ENCODE measurements around the gene HAUS8. TPM values are rescaled to one million over a fixed set of nuclear protein-coding genes. Genes with fewer than 3 reads are reported as not detected.

HAUS8 gene
- total and polyA plus RNA-seq, 12 donors, result 3.9 to 17.9 (median 9.0) TPM

DNA sequence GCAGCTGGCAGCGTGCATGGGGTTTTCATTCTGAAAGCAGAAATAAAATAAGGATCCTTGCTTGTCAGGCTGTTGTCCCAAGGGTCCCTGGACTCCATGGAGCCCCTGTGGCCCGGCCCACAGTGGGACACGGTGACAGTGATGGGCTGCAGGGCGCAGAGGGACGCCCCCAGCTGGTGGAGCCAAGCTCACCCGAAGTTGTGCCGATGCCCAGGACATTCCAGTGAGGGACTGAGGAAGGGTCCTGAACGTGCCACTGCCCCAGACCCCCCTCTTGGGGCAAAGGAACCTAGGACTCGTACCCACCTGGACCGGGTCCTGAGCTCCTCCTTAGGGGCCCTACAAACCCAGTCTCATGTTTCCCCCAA, 35.3 kb upstream of the HAUS8 start:
- H3K27ac ChIP-seq, result peak overlapping the region in 4 of 5 donors; percentile 31 to 85 (median 56)
- WGBS, 4 donors, result 82 to 93% (median 87%) methylated on average over 9 to 10 of the region's 10 CpGs

DNA sequence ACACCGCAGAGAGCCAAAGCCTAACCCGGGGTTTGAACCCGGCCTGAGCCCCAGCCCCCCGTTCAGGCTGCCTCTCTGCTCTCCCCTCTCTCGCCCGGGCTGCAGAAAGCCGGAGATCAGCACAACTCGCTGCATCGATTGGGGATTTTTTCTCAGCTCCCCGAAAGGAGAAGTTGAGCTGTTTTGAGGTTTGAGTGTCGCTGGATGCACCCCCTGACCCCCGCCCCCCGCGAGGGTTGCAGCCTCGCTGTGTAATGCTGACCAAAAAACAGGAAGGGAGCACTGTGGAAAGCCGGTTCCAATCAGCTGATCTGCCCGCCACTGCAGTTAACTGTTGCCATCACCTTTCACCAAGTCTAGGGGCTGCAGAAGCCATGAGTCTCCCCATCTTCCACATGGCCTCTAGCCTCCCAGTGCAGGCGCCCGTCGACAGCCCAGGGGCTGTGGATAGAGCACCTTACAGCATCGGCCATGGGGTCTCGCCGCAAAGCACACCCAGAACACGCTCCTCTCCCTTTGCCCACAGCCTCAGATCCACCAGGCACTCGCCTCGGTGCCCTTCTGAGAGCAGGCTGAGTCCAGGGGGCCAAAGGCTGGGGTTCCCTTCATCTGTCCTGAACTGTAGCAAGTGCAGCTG, 34.8 kb upstream of the HAUS8 start:
- Histone ChIP-seq H3K27ac (peak overlapping the region in 4 of 5 donors; percentile 42 to 85 (median 72)), H3K4me1 (replicated peaks in 1 of 2) (peaks cover 26 to 58% of the 10 kb centered on the region in 2 donors), H3K9me3 (replicated peaks in 1 of 3) (no peaks in the 10 kb centered on the region), H3K27me3 (no peaks in the 10 kb centered on the region), H3K4me3 (no peak overlapping the region), H3K36me3 (replicated peaks in 1 of 2) (no peaks in the 10 kb centered on the region)
- peak; percentile 47 to 77 (median 62) for DNase-seq
- TF ChIP-seq POLR2A (IDR thresholded peaks at IDR 0.05) (no peak), CTCF (IDR thresholded peaks at IDR 0.05) (no peak)
- 73 to 85% (median 77%) methylated on average over 22 to 26 of the region's 26 CpGs for WGBS, 4 donors
- intact Hi-C loops (cut with DNase I), result no loop called here

More for the DNA sequence above, 35.3 kb upstream of the HAUS8 start:
- H3K9me3 ChIP-seq (replicated peaks in 1 of 3), result no peaks in the 10 kb centered on the region
- intact Hi-C loops (cut with DNase I), result no loop called here
- H3K4me3 ChIP-seq, result no peak overlapping the region
- no peaks in the 10 kb centered on the region for H3K27me3 ChIP-seq
- TF ChIP-seq POLR2A (IDR thresholded peaks at IDR 0.05), result no peak
- peaks cover 26 to 58% of the 10 kb centered on the region in 2 donors for H3K4me1 ChIP-seq (replicated peaks in 1 of 2)
- DNase-seq, result no peak
- H3K36me3 ChIP-seq (replicated peaks in 1 of 2), result no peaks in the 10 kb centered on the region

DNA sequence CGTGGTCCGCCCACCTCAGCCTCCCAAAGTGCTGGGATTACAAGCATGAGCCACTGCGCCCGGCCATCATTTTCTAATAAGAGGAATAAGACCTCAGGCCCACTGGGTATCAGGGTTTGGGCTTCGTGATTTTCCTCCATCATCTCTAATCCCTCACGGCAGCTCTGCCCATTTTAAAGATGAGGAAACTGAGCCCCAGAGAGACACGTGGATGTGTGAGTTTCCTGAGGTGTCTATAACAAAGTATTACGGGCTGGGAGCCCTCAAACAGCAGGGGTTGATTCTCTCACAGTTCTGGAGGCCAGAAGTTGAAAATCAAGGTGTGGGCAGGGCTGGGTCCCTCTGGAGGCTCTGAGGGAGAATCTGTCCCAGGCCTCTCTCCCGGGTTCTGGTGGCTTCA, 34.0 kb upstream of the HAUS8 start:
- WGBS, 4 donors, result 88 to 92% (median 89%) methylated on average over 9 of the region's 9 CpGs
- no peak for TF ChIP-seq CTCF (IDR thresholded peaks at IDR 0.05)
- TF ChIP-seq POLR2A (IDR thresholded peaks at IDR 0.05), result no peak
- intact Hi-C loops (cut with DNase I), result no loop called here
- DNase-seq, result no peak
- Histone ChIP-seq H3K36me3 (replicated peaks in 1 of 2) (peaks cover 0 to under 1% of the 10 kb centered on the region in 2 donors), H3K4me1 (replicated peaks in 1 of 2) (peaks cover 26 to 64% of the 10 kb centered on the region in 2 donors), H3K9me3 (replicated peaks in 1 of 3) (no peaks in the 10 kb centered on the region), H3K4me3 (no peak overlapping the region), H3K27me3 (no peaks in the 10 kb centered on the region), H3K27ac (peak overlapping the region in 3 of 5 donors; percentile 71 to 85 (median 74))

DNA sequence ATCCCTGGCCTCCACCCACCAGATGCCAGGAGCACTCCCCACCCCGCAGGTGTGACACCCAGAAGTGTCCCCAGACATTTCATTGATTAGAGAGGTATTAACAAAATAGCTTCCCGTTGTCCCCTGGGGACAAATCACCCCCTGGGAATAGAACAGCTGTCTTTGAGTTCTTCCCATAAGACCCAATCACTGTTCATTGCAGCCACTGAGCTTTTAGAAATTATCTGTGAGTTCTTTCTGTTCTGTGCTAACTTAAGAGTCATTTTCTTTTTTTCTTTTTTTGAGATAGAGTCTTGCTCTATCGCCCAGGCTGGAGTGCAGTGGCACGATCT, 33.2 kb upstream of the HAUS8 start:
- no peak overlapping the region for H3K4me3 ChIP-seq
- peaks cover 22 to 58% of the 10 kb centered on the region in 2 donors for H3K4me1 ChIP-seq (replicated peaks in 1 of 2)
- no peak for TF ChIP-seq CTCF (IDR thresholded peaks at IDR 0.05)
- intact Hi-C loops (cut with DNase I), result no loop called here
- H3K36me3 ChIP-seq (replicated peaks in 1 of 2), result peaks cover 0 to 3% of the 10 kb centered on the region in 2 donors
- DNase-seq, result no peak
- H3K27me3 ChIP-seq, result no peaks in the 10 kb centered on the region
- 50 to 74% (median 61%) methylated on average over 4 of the region's 4 CpGs for WGBS, 4 donors
- H3K9me3 ChIP-seq (replicated peaks in 1 of 3), result no peaks in the 10 kb centered on the region
- H3K27ac ChIP-seq, result peak overlapping the region in 4 of 5 donors; percentile 65 to 92 (median 80)
